ENCODE data around the gene KCNN2.

Gene KCNN2

GRCh38 chr5:114361724-114362196 is at the start of gene KCNN2:
Gene KCNN2 (plus strand): TSS chr5:114362070. CDS start chr5:114362140, 70 bp downstream.
- peak; percentile 32 for DNase-seq

- DNase-seq, result no peak
Observed at GRCh38 chr5:114312658-114313057, 49.2 kb upstream of the KCNN2 start.

GRCh38 chr5:114314061-114314460 is 47.8 kb upstream of the KCNN2 start:
- DNase-seq, result no peak

GRCh38 chr5:114316167-114316566 is 45.7 kb upstream of the KCNN2 start:
- no peak for DNase-seq

GRCh38 chr5:114317751-114318150 is 44.1 kb upstream of the KCNN2 start:
- no peak for DNase-seq

- DNase-seq, result no peak
Observed at GRCh38 chr5:114319236-114319635, 42.6 kb upstream of the KCNN2 start.

- DNase-seq, result no peak
Observed at GRCh38 chr5:114319821-114320220, 42.0 kb upstream of the KCNN2 start.

- DNase-seq, result no peak
Observed at GRCh38 chr5:114324282-114324681, 37.6 kb upstream of the KCNN2 start.

GRCh38 chr5:114325541-114325940 is 36.3 kb upstream of the KCNN2 start:
- no peak for DNase-seq

- DNase-seq, result no peak
Observed at GRCh38 chr5:114327474-114327873, 34.4 kb upstream of the KCNN2 start.

GRCh38 chr5:114327987-114328386 is 33.9 kb upstream of the KCNN2 start:
- DNase-seq, result no peak

- DNase-seq, result no peak
Observed at GRCh38 chr5:114330916-114331531, 30.8 kb upstream of the KCNN2 start.

GRCh38 chr5:114332493-114332892 is 29.4 kb upstream of the KCNN2 start:
- DNase-seq, result no peak

- no peak for DNase-seq
Observed at GRCh38 chr5:114332925-114333324, 28.9 kb upstream of the KCNN2 start.

GRCh38 chr5:114335391-114335790 is 26.5 kb upstream of the KCNN2 start:
- DNase-seq, result no peak

- no peak for DNase-seq
Observed at GRCh38 chr5:114339108-114339507, 22.8 kb upstream of the KCNN2 start.

- DNase-seq, result no peak
Observed at GRCh38 chr5:114346181-114346580, 15.7 kb upstream of the KCNN2 start.

GRCh38 chr5:114355086-114355830 is 6.6 kb upstream of the KCNN2 start:
- no peak for DNase-seq

- no peak for DNase-seq
Observed at GRCh38 chr5:114358329-114358728, 3.5 kb upstream of the KCNN2 start.

- no peak for DNase-seq
Observed at GRCh38 chr5:114360357-114360756, 1.5 kb upstream of the KCNN2 start.

- no peak for DNase-seq
Observed at GRCh38 chr5:114360816-114361723, 800 bp upstream of the KCNN2 start.

GRCh38 chr5:114362197-114362976 is 517 bp downstream of the KCNN2 start:
- DNase-seq, result peak; percentile 9
